GM12864 (cell line): ENCODE data around the gene TECR.
"Not testable (repeated sequence)": the region's sequence is repeated elsewhere in the genome, so short reads cannot be mapped to it uniquely, and the experiment has no call there.

Source experiments
- DNase-seq: peaks from one replicate; pipeline ENCODE4 v3.0.0-alpha.2; 2011; ENCODE audit warnings: low read depth
- H3K4me3 ChIP-seq: 2 replicates; pipeline ENCODE4 v1.5.1; 2011; ENCODE audit warnings: mild to moderate bottlenecking, low read depth, low read length, control low read depth
- TF ChIP-seq, protein P1 (sequence below): IDR thresholded peaks from 2 replicates; pipeline ENCODE4 v1.5.1; 2011; ENCODE audit warnings: low read depth, mild to moderate bottlenecking, moderate library complexity, low read length, control low read depth, inconsistent platforms; ENCODE audit errors: missing control alignments

The TECR gene

DNA sequence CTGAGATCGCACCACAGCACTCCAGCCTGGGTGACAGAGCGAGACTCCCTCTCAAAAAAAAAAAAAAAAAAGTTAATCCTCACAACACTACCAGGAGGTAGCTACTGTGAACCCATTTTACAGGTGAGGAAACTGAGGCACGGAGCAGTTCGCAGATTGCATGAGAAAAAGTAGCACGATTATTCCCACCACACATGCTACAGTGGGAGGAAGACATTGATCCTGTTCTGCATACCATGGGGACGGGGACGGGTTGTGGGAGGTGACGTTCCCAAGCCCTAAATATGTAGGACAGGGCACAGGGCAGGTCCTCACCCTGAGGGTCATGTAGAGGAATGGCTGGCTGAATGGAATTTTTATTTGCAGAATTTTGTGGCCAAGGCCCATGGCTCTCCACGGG lies 77.2 kb downstream of the TECR start:
- H3K4me3 ChIP-seq, result no peak overlapping the region
- TF ChIP-seq, protein P1, sequence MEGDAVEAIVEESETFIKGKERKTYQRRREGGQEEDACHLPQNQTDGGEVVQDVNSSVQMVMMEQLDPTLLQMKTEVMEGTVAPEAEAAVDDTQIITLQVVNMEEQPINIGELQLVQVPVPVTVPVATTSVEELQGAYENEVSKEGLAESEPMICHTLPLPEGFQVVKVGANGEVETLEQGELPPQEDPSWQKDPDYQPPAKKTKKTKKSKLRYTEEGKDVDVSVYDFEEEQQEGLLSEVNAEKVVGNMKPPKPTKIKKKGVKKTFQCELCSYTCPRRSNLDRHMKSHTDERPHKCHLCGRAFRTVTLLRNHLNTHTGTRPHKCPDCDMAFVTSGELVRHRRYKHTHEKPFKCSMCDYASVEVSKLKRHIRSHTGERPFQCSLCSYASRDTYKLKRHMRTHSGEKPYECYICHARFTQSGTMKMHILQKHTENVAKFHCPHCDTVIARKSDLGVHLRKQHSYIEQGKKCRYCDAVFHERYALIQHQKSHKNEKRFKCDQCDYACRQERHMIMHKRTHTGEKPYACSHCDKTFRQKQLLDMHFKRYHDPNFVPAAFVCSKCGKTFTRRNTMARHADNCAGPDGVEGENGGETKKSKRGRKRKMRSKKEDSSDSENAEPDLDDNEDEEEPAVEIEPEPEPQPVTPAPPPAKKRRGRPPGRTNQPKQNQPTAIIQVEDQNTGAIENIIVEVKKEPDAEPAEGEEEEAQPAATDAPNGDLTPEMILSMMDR, result no peak
- DNase-seq, result no peak

- no peak overlapping the region for H3K4me3 ChIP-seq
- no peak for DNase-seq
- TF ChIP-seq, protein P1, result no peak
These were observed 81.7 kb downstream of the TECR start for GRCh38 chr19:14611051-14611450.

DNA sequence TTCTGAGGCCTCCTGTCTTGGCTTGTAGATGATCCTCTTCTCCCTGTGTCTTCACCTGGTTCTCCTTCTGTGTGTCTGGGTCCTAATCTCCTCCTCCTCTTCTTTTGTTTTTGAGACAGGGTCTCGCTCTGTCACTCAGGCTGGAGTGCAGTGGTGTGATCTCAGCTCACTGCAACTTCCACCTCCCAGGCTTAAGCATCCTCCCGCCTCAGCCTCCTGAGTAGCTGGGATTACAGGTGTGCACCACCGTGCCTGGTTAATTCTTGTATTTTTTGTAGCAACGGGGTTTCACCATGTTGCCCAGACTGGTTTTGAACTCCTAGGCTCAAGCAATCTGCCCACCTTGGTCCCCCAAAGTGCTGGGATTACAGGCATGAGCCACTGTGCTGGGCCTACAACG lies 82.8 kb downstream of the TECR start:
- not testable (repeated sequence) for H3K4me3 ChIP-seq, DNase-seq

DNA sequence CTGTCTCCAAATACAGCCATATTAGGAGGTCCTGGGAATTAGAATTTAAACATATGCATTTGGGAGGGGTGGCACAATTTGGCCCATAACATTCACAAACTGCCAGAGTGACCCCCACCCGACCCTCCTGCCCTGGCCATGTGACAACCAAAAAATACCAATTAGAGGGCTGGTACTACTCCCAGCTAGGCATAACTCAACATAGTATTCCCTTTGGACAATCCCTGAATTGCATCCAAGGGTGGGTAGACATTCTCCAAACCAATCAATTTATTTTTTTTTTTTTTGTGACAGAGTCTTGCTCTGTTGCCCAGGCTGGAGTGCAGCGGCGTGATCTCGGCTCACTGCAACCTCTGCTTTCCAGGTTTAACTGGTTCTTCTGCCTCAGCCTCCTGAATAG lies 83.3 kb downstream of the TECR start:
- TF ChIP-seq, protein P1, result no peak

GRCh38 chr19:14613399-14614098 lies 84.2 kb downstream of the TECR start:
- DNase-seq, H3K4me3 ChIP-seq: not testable (repeated sequence)

More for the DNA sequence above, 83.3 kb downstream of the TECR start:
- DNase-seq, result no peak
- H3K4me3 ChIP-seq, result no peak overlapping the region

GRCh38 chr19:14614099-14614412 lies 84.7 kb downstream of the TECR start:
- no peak for DNase-seq
- TF ChIP-seq, protein P1, result no peak
- H3K4me3 ChIP-seq, result no peak overlapping the region
